Measurements from ENCODE around the gene TRIM27.
"Not testable (repeated sequence)": the region's sequence is repeated elsewhere in the genome, so short reads cannot be mapped to it uniquely, and the experiment has no call there.

Gene TRIM27

GRCh38 chr6:28941684-28942448 is 18.1 kb upstream of the TRIM27 start:
- DNase-seq: no peak

GRCh38 chr6:28940858-28941683 is 17.3 kb upstream of the TRIM27 start:
- peak; percentile 95 for DNase-seq

GRCh38 chr6:28940294-28940857 is 16.6 kb upstream of the TRIM27 start:
- DNase-seq: no peak

GRCh38 chr6:28933069-28933468 is 9.3 kb upstream of the TRIM27 start:
- DNase-seq: no peak

GRCh38 chr6:28929887-28930620 is 6.3 kb upstream of the TRIM27 start:
- DNase-seq: no peak

- not testable (repeated sequence) for DNase-seq
Observed at GRCh38 chr6:28929339-28929738, 5.6 kb upstream of the TRIM27 start.

- DNase-seq: no peak
Observed at GRCh38 chr6:28927846-28928245, 4.1 kb upstream of the TRIM27 start.

- DNase-seq: no peak
Observed at GRCh38 chr6:28922821-28923317, 916 bp downstream of the TRIM27 start.

GRCh38 chr6:28922004-28922820 is 1.6 kb downstream of the TRIM27 start:
- no peak for DNase-seq

- no peak for DNase-seq
Observed at GRCh38 chr6:28920281-28920680, 3.5 kb downstream of the TRIM27 start.

- no peak for DNase-seq
Observed at GRCh38 chr6:28914941-28915340, 8.8 kb downstream of the TRIM27 start.

- no peak for DNase-seq
Observed at GRCh38 chr6:28910901-28911690, 12.7 kb downstream of the TRIM27 start.

- DNase-seq: no peak
Observed at GRCh38 chr6:28907394-28907793, 16.4 kb downstream of the TRIM27 start.

GRCh38 chr6:28906669-28907068 is 17.1 kb downstream of the TRIM27 start:
- DNase-seq: no peak

GRCh38 chr6:28903686-28904085 is 20.1 kb downstream of the TRIM27 start:
- DNase-seq: no peak

- DNase-seq: no peak
Observed at GRCh38 chr6:28901831-28902230, 22.0 kb downstream of the TRIM27 start.

- DNase-seq: no peak
Observed at GRCh38 chr6:28900577-28901256, 23.1 kb downstream of the TRIM27 start.

- DNase-seq: no peak
Observed at GRCh38 chr6:28898710-28898965, 25.1 kb downstream of the TRIM27 start.

- DNase-seq: no peak
Observed at GRCh38 chr6:28897369-28897745, 26.4 kb downstream of the TRIM27 start.

- peak; percentile 88 for DNase-seq
Observed at GRCh38 chr6:28896505-28897368, 27.0 kb downstream of the TRIM27 start.

Data from eye (tissue), 1 donor.